Measurements from ENCODE around the gene MYZAP.

The MYZAP gene

DNA sequence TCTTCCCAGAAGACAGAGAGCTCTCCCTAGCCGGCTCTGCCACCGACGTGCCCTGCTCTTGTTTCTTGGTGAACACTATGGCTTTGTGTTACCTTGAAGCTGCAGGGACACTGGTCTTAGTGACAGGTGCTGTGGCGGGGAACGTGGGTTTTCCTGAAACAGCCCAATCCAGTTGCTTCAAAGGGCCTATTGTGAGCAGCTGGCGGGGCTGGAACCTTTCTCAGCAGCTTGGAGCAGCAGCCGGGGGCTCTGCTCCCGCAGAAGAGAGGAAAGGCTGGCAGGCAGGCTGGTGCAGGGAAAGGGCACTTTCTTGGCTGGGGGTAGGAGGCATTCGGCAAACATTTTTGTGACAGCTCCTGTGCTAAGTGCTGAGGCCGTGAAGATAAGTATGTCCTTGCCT lies 12.8 kb downstream of the MYZAP start:
- no peaks in the 10 kb centered on the region for H3K36me3 ChIP-seq
- no peaks in the 10 kb centered on the region for H3K9me3 ChIP-seq
- no peaks in the 10 kb centered on the region for H3K27me3 ChIP-seq
- TF ChIP-seq CTCF (IDR thresholded peaks at IDR 0.05; ENCODE audit: low read depth, low read length), result no peak
- DNase-seq, result no peak
- no peaks in the 10 kb centered on the region for H3K4me1 ChIP-seq
- H3K4me3 ChIP-seq (ENCODE audit: low read depth, low read length), result no peak overlapping the region

- no peaks in the 10 kb centered on the region for H3K36me3 ChIP-seq
- H3K4me1 ChIP-seq, result no peaks in the 10 kb centered on the region
- TF ChIP-seq CTCF (IDR thresholded peaks at IDR 0.05; ENCODE audit: low read depth, low read length), result no peak
- H3K4me3 ChIP-seq (ENCODE audit: low read depth, low read length), result no peak overlapping the region
- no peaks in the 10 kb centered on the region for H3K9me3 ChIP-seq
- no peak for DNase-seq
- no peaks in the 10 kb centered on the region for H3K27me3 ChIP-seq
Observed at GRCh38 chr15:57605491-57605890, 13.8 kb downstream of the MYZAP start.

- Histone ChIP-seq H3K36me3 (no peaks in the 10 kb centered on the region), H3K27me3 (no peaks in the 10 kb centered on the region), H3K4me3 (ENCODE audit: low read depth, low read length) (no peak overlapping the region), H3K4me1 (no peaks in the 10 kb centered on the region), H3K9me3 (no peaks in the 10 kb centered on the region)
- no peak for DNase-seq
- no peak for TF ChIP-seq CTCF (IDR thresholded peaks at IDR 0.05; ENCODE audit: low read depth, low read length)
Observed at GRCh38 chr15:57606048-57606447, 14.3 kb downstream of the MYZAP start.

GRCh38 chr15:57606816-57607215 lies 15.1 kb downstream of the MYZAP start:
- Histone ChIP-seq H3K27me3 (no peaks in the 10 kb centered on the region), H3K4me3 (ENCODE audit: low read depth, low read length) (no peak overlapping the region), H3K9me3 (no peaks in the 10 kb centered on the region), H3K4me1 (no peaks in the 10 kb centered on the region), H3K36me3 (no peaks in the 10 kb centered on the region)
- DNase-seq, result no peak
- TF ChIP-seq CTCF (IDR thresholded peaks at IDR 0.05; ENCODE audit: low read depth, low read length), result no peak

GRCh38 chr15:57607570-57608000 lies 15.9 kb downstream of the MYZAP start:
- TF ChIP-seq CTCF (IDR thresholded peaks at IDR 0.05; ENCODE audit: low read depth, low read length), result no peak
- DNase-seq, result no peak
- H3K4me3 ChIP-seq (ENCODE audit: low read depth, low read length), result no peak overlapping the region
- no peaks in the 10 kb centered on the region for H3K36me3 ChIP-seq
- H3K4me1 ChIP-seq, result no peaks in the 10 kb centered on the region
- no peaks in the 10 kb centered on the region for H3K27me3 ChIP-seq
- no peaks in the 10 kb centered on the region for H3K9me3 ChIP-seq

DNA sequence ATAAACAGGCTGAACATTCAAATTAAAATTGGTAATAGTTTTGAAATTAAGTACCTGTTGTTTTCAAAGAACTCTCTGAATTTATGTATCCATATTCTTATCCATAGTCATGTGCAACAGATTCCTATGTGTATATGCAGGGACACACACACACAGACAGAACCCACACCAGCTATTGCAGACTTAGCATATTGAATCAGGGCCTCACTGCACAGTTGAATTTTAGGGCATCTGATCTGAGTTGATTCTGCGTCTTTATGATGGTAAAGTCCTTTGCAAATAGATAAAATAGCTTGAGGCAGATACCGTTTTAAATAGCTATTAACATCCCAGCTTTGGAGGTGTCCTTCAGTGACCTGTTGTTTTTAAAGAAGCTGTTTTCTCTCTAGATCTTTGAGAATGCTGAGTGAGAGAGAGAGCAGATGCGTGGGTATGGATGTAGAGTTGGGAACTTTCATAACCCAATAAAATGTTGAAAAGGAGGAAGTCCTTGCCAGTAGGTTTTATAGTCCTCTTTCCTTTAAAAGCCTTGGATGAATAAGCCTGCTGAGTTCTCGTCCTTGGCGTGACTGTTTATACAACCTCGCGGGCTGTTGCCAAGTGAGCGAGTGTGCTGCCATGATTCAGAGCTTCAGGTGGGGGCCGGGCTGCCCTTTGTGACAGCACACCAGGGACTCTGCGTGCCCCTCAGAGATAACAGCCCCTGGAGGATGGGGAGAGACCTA lies 18.3 kb downstream of the MYZAP start:
- Histone ChIP-seq H3K4me1 (no peaks in the 10 kb centered on the region), H3K4me3 (ENCODE audit: low read depth, low read length) (no peak overlapping the region), H3K27me3 (no peaks in the 10 kb centered on the region), H3K36me3 (no peaks in the 10 kb centered on the region), H3K9me3 (no peaks in the 10 kb centered on the region)
- no peak for TF ChIP-seq CTCF (IDR thresholded peaks at IDR 0.05; ENCODE audit: low read depth, low read length)
- no peak for DNase-seq

Data from BE2C (cell line).